NCI-H2081 treated with DMSO at 0.1 percent for 48 hours (cell line): Measurements from ENCODE around the gene FAM89A.

Experiments used
- DNase-seq: peaks from one replicate; lab custom pipeline; 2025; lab: John Stamatoyannopoulos, UW

Gene FAM89A

DNA sequence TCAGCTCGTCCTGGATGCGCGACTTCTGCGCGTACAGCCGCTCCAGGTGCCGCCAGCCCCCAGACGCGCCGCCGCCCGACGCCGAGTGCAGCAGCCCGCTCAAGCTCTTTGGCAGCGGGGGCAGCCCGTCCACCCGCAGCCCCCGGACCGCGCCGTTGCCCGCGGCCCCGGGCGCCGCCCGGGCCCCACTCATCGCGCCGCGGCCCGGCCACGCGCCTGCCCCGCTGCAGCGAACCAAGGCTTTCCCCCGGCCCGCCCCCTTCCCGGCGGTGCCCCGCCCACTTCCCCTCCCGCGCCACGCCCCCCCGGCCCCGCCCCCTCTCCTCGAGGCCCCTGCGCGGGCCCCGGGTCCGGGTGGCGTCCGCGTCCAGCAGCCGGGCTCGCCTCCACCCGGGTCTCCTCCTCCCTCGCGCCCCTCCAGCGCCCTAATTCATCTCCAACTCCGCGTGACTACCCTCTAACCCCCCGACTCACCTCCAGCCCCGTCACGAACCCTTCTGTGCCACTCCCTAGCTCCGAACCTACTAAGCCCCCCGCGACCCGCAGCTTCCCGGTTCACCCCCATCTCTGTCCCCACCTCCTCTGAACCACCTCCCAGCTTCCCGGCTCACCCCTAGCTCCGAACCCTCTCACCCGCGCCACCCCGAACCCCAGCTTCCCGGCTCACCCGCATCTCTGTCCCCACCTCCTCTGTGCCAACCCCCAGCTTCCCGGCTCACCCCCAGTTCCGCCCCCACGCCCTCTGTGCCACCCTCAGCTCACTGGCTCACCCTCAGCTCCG is at the start of gene FAM89A:
TSS of gene FAM89A (minus strand) at position 236 of the 781 bp plus-strand sequence. CDS start at position 193, 43 bp downstream.
- no peak for DNase-seq

GRCh38 chr1:231084353-231084752 is 44.3 kb upstream of the FAM89A start:
- DNase-seq: no peak

GRCh38 chr1:231079163-231079562 is 39.1 kb upstream of the FAM89A start:
- DNase-seq: no peak

DNA sequence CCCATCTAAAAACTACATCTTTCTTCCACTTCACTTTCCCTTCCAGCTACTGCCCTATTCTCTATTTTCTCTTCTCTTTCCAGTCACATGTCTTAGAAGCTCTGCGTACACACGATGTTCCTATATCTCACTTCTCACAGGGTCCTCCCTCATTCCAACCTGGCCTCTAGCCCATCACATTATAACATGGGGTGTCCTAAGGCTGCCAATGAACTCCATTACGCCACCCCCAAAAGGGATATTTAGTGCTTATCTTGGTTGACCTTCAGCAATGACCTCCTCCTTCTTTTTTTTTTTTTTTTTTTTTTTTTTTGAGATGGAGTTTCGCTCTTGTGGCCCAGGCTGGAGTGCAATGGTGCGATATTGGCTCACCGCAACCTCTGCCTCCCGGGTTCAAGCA is 38.2 kb upstream of the FAM89A start:
- DNase-seq: no peak

DNA sequence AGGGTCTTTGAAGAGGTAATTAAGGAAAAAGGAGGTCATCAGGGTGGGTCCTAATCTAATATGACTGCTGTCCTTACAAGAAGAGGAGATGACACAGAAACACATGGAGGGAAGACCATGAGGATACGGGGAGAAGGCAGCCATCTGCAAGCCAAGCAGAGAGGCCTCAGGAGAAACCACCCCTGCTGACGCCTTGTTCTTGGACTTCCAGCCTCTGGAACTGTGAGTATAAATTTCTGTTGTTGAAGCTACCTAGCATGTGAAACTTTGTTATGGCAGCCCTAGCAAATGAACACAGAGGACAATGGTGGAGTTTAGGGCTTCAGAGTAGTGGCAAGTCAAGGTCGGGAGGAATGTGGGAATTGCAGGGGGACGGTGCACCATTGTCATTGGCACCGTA is 36.7 kb upstream of the FAM89A start:
- DNase-seq: no peak

GRCh38 chr1:231075497-231075896 is 35.4 kb upstream of the FAM89A start:
- no peak for DNase-seq

DNA sequence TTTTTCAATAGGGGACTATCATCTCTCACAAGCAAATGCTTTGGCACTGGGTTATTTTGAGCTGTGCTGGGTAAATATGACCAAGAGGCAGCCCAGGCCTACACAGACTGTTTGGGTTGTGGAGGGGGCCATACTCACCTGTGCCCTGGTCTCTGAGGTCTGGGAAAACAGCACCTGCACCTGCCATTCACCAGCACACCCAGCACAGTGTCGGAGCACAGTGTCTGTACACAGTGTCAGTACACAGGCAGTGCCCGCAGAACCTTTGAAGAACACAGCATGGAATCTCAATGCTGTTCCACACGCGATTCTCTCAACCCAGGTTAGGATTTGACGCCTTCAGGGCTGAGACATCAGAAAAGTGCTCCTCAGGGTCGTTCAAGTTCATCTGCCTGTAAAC is 35.0 kb upstream of the FAM89A start:
- DNase-seq: no peak

DNA sequence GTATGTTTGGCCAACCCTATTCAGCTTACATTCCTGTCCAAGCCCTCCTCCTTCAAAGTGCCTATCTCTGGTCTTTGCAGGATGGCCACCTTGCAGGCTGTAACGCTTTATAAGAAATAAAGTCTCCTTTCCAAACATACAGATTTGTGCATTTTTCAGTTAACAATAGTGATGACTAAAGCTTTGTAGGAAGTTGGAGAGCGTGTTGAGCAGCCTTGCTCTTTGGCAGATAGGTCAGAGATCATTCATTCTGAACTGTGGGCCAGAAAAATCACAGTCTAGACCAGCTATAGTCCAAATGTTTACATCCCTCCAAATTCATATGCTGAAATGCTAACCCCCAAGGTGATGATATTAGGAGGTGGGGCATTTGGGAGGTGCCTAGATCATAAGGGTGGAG is 34.0 kb upstream of the FAM89A start:
- no peak for DNase-seq

DNA sequence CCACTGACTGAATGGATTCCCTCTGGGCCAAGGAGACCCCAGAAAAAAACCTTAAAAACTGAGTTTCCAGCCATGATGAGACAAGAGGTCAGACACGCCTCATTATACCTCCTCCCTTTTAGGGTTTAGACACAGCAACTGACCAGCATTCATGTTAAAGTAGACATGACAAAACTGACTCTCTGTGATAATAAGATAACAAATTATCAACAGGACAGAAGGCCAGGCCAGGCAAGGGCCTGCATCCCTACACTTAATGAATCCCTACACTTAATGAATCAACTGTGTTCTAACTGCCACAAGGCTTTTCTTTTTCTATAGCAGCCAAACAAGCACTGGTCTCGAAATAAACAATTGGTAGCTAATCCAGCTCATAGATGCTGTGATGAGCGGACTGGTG is 33.3 kb upstream of the FAM89A start:
- no peak for DNase-seq

DNA sequence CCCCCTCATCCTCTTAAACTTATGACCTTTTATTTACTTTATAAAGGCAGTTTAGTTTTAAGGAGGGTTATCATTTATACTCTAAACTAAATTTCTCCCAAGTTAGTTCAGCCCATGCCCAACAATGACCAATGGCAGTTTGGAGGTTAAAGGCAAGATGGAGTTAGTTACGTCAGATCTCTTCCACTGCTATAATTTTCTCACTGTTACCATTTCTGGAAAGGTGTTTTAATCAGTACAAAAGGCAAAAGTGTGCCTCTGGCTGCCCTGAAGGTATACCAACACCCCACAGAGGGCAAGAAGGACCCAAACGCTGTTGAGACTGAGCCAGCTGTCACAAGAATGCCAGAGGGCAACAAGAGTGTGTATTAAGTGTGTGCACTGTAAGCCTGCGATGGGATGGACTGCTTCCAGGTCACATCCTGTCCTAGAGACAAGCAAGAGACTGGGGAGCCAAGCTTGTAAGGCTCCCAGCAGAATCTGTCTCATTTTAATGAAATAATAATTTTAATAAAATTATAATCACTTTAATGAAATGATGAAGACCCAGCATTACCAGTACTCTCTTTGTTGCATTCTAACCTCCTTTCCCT is 32.5 kb upstream of the FAM89A start:
- no peak for DNase-seq

GRCh38 chr1:231072041-231072440 is 32.0 kb upstream of the FAM89A start:
- no peak for DNase-seq

GRCh38 chr1:231070758-231071444 is 30.8 kb upstream of the FAM89A start:
- no peak for DNase-seq

GRCh38 chr1:231069333-231069732 is 29.3 kb upstream of the FAM89A start:
- no peak for DNase-seq

GRCh38 chr1:231068762-231069161 is 28.7 kb upstream of the FAM89A start:
- DNase-seq: no peak

- no peak for DNase-seq
Measured at GRCh38 chr1:231065510-231066241, 25.6 kb upstream of the FAM89A start.

DNA sequence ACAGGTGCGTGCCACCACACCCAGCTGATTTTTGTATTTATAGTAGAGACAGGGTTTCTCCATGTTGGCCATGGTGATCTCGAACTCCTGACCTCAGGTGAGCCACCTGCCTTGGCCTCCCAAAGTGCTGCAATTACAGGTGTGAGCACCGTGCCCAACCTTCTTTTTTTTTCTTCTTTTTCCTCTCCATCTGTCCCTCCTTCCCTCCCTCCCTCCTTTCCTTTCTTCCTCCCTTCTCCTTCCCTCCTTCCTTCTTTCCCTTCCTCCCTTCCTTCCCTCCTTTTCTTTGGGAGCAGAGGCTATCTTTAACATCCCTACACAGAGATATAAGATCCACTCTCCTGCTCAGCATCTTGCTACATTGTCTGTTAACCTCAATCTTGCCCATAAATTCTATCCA is 24.4 kb upstream of the FAM89A start:
- DNase-seq: no peak

DNA sequence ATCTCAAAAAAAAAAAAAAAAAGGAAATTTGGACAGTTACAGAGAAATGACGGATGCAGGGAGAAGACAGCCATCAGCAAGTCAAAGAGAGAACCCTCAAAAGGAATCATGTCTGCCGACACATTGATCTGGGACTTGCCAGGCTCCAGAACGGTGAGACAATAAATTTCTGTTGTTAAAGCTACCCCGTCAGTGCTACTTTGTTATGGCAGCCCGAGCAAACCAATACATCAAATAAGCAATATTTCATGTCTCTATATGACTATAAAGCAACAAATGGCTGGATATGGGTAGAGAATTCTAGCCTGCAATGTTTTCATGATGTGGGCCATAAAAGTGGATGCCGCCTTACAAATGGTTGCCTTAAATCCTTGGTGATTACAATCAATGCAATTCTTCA is 23.3 kb upstream of the FAM89A start:
- no peak for DNase-seq

DNA sequence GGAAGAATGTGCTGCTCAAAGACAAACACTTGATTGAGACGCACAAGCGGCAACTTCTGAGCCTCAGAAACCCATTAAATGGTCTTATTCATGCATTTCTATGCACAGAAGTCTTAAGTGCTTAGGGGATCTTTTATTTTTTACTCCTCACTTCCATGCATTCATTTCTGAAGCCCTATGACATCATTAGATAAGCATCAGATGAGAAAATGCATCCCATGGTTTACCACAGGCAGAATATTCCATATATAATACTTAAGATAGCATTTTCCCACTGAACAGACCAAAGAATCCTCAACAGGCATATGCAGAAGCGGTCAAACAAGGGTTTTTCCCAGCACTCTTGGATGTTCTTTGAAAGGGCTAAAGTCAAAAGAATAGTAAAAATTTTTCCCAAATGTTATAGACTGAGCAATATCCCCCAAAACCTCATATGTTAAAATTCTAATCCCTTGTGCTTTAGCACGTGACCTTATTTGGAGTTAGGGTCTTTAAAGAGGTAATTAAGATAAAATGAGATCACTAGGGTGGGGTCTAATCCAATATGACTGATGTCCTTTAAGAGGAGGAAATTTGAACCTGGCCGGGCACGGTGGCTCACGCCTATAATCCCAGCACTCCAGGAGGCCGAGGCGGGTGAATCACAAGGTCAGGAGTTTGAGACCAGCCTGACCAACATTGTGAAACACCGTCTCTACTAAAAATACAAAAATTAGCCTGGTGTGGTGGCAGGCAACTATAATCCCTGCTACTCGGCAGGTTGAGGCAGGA is 22.6 kb upstream of the FAM89A start:
- DNase-seq: no peak

DNA sequence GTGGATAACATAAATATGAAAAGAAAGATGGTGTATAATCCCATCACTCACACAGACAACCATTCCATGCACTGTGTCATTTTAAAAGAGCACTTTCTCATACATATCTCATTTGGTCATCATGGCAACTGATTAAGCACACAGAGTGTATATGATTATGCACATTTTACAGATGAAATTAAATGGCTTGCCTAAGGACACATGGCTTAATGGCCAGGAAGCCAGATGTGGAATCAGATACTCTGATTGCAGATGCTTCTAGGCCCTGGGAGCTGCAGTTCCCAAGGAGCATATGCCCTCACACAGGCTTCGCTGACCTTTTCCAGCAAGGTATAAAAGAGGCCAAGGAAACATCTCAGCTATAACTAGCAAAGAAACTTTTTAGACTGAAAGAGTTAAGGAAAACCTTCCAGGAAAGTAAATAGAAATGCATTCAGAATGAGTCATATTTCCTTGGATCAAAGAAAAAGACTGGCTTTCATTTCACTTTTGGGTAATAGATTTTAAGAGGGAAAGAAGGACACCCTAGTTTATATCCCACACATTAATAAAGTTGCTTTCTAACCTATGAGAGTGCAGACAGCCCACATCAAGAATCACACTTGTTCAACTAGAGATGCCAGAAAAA is 19.6 kb upstream of the FAM89A start:
- no peak for DNase-seq

DNA sequence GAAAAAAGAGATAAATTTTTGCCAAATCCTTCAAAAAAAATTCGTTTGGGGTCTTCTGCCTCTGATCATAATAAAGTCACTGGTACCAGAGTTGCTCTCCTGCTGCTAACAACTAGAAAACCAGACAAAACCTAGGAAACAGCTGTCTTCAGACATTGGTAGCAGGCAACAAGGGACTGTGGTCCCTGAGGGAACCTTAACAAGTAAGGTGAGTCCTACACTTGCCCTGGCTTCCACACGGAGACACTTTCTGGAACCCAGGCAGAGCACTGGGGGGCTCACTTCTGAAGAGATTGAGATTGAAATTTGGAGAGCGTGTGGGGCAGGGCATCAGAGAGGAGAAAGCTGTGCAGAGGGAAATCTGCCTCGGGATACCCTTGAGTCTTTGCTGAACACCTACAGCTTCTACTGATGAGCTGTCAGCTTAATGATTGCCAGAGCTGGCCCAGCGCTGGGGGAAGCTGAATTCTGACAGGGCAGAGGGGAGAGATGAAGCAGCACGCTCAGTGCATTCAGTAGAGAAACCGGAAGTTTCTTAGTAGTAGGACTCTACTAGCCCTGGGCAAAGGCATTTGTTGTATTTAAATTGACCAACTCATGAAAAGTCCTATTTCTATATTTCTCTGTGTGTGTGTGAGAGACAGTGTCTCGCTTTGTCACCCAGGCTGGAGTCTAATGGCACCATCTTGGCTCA is 18.5 kb upstream of the FAM89A start:
- DNase-seq: no peak

DNA sequence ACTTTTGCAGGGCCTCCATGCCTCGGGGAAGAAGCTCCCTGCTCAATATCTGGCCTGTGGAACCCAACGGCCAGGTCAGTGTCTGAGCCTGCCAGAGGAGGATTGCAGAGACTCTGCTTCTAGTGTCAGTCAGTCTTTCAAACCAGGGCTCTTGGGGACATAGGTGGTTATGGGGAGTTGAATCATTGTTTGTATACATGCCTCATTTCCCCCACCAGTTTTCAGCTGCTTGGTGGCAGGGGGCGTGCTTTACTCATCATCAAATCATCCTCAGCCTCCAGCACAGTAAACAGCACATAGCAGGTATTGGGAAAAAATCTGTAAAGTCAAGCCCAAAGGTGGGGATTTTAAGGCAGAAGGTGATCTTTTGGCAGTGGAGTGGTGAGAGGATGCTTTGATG is 17.4 kb upstream of the FAM89A start:
- no peak for DNase-seq
